GM18519 (cell line): ENCODE measurements around the gene RREB1.

Experiments used
- ATAC-seq: cut with Tn5 transposase; IDR thresholded peaks from one replicate; pipeline ENCODE4 v1.9.1; 2021; ENCODE audit warnings: mild to moderate bottlenecking, moderate library complexity; ENCODE audit not compliant: unreplicated experiment, low FRiP score

RREB1 gene

GRCh38 chr6:7098993-7099392, 8.8 kb upstream of the RREB1 start:
- ATAC-seq, result no peak

GRCh38 chr6:7100072-7100752, 7.5 kb upstream of the RREB1 start:
- no peak for ATAC-seq

GRCh38 chr6:7100753-7101081, 7.0 kb upstream of the RREB1 start:
- no peak for ATAC-seq

GRCh38 chr6:7101290-7101689, 6.5 kb upstream of the RREB1 start:
- ATAC-seq, result no peak

GRCh38 chr6:7104752-7105151, 3.0 kb upstream of the RREB1 start:
- no peak for ATAC-seq

- no peak for ATAC-seq
Measured at GRCh38 chr6:7106215-7106751, 1.5 kb upstream of the RREB1 start.

- peak; percentile 9 for ATAC-seq
Measured at GRCh38 chr6:7106752-7107577, 796 bp upstream of the RREB1 start.

GRCh38 chr6:7108196-7108963, 619 bp downstream of the RREB1 start:
- no peak for ATAC-seq

GRCh38 chr6:7108964-7109836, 1.4 kb downstream of the RREB1 start:
- no peak for ATAC-seq

GRCh38 chr6:7110092-7110792, 2.5 kb downstream of the RREB1 start:
- ATAC-seq, result no peak

GRCh38 chr6:7111095-7111690, 3.4 kb downstream of the RREB1 start:
- no peak for ATAC-seq

- ATAC-seq, result no peak
Measured at GRCh38 chr6:7112171-7112570, 4.4 kb downstream of the RREB1 start.

GRCh38 chr6:7112741-7113313, 5.1 kb downstream of the RREB1 start:
- peak; percentile 35 for ATAC-seq

- no peak for ATAC-seq
Measured at GRCh38 chr6:7114744-7115458, 7.1 kb downstream of the RREB1 start.

GRCh38 chr6:7115543-7116231, 7.9 kb downstream of the RREB1 start:
- ATAC-seq, result no peak

GRCh38 chr6:7119272-7119801, 11.6 kb downstream of the RREB1 start:
- ATAC-seq, result no peak

GRCh38 chr6:7121700-7122241, 14.0 kb downstream of the RREB1 start:
- no peak for ATAC-seq
